Fibroblast of villous mesenchyme (primary cell): ENCODE results near the gene TMTC2. TPM values are rescaled to one million over a fixed set of nuclear protein-coding genes. Genes with fewer than 3 reads are reported as not detected.

Experiments used
- DNase-seq: peaks from one replicate; pipeline ENCODE4 v3.0.0-alpha.2; 2010; ENCODE audit warnings: low read depth
- H3K4me3 ChIP-seq: 2 replicates; pipeline ENCODE4 v1.5.1; 2011; ENCODE audit warnings: low read depth, mild to moderate bottlenecking, low read length
- CTCF ChIP-seq: IDR thresholded peaks from 2 replicates; pipeline ENCODE4 v1.5.1; 2012; ENCODE audit warnings: low read depth, mild to moderate bottlenecking, low read length; ENCODE audit not compliant: insufficient read depth
- total RNA-seq: library from RNA; depleted of rRNA; stranded (reverse); fragments of >200 nt; gene quantifications from 2 replicates; pipeline ENCODE4 v1.2.3, GENCODE V29; 2012

The TMTC2 gene
- total RNA-seq, 1 donor: 5.2 TPM

GRCh38 chr12:82774666-82775065 is 88.0 kb downstream of the TMTC2 start:
- no peak overlapping the region for H3K4me3 ChIP-seq
- TF ChIP-seq CTCF: no peak
- DNase-seq: no peak

- H3K4me3 ChIP-seq: no peak overlapping the region
- no peak for TF ChIP-seq CTCF
- peak; percentile 34 for DNase-seq
Measured at GRCh38 chr12:82780517-82780916, 93.8 kb downstream of the TMTC2 start.

- TF ChIP-seq CTCF: no peak
- H3K4me3 ChIP-seq: no peak overlapping the region
- DNase-seq: no peak
Measured at GRCh38 chr12:82781309-82781997, 94.7 kb downstream of the TMTC2 start.

- no peak overlapping the region for H3K4me3 ChIP-seq
- DNase-seq: no peak
- no peak for TF ChIP-seq CTCF
Measured at GRCh38 chr12:82783435-82783834, 96.7 kb downstream of the TMTC2 start.

GRCh38 chr12:82787016-82787415 is 100.3 kb downstream of the TMTC2 start:
- H3K4me3 ChIP-seq: no peak overlapping the region
- TF ChIP-seq CTCF: no peak
- DNase-seq: no peak

GRCh38 chr12:82788594-82788993 is 101.9 kb downstream of the TMTC2 start:
- no peak for DNase-seq
- no peak overlapping the region for H3K4me3 ChIP-seq
- TF ChIP-seq CTCF: no peak

GRCh38 chr12:82789674-82790073 is 103.0 kb downstream of the TMTC2 start:
- no peak for TF ChIP-seq CTCF
- no peak overlapping the region for H3K4me3 ChIP-seq
- no peak for DNase-seq
